ENCODE results near the gene CPT1C. TPM values are rescaled to one million over a fixed set of nuclear protein-coding genes. Genes with fewer than 3 reads are reported as not detected.

CPT1C gene
- total and polyA plus RNA-seq, 2 of the 8 experiments (the other 6 are each of a cell fraction or from before 2014, with no cell fraction given): 79.6 to 91.8 TPM

DNA sequence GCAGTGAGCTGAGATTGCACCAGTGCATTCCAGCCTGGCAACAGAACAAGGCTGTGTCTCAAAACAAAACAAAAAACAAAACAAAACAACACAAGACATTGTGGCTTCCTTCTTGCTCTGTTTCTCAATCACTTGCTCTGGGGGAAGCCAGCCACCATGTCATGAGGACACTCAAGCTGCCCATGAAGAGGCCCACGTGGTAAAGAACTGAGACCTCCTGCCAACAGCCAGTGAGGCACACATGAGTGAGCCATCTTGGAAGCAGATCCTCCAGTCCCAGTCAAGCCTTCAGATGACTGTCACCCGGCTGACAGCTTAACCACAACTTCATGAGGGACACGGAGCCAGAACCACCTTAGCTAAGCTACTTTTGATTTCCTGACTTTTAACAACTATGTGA is 25.2 kb downstream of the CPT1C start:
- Histone ChIP-seq H3K79me2 (ENCODE audit: control insufficient read depth in 1 of 2, insufficient read depth in 2 of 2, low read length in 2 of 2) (no peaks in the 10 kb centered on the region), H2BK120ac (replicated peaks; ENCODE audit: low read depth, low read length) (no peak overlapping the region), H2BK12ac (ENCODE audit: low read depth, low read length) (no peak overlapping the region), H4K5ac (ENCODE audit: insufficient read length, low read depth, low read length) (no peak overlapping the region), H2AK5ac (ENCODE audit: low read depth, low read length) (no peak overlapping the region), H2BK5ac (ENCODE audit: low read depth, low read length) (no peak overlapping the region), H4K20me1 (replicated peaks in 1 of 2; ENCODE audit: control insufficient read depth in 1 of 2, insufficient read depth in 2 of 2, low read length in 2 of 2) (no peaks in the 10 kb centered on the region), H3K9me3 (ENCODE audit: insufficient read depth in 2 of 2, low read depth in 1 of 2, low read length in 1 of 2) (peaks cover 0 to 2% of the 10 kb centered on the region in 2 experiments; a peak in 1 of 4 replicates), H3K36me3 (ENCODE audit: control insufficient read depth in 2 of 4, insufficient read depth in 4 of 4, low read length in 3 of 4) (peaks cover 0 to 13% (median 6%) of the 10 kb centered on the region in 4 experiments; a peak in 6 of 8 replicates), H3K27ac (ENCODE audit: low read depth, low read length) (no peak overlapping the region), H3K4me1 (replicated peaks in 1 of 4; ENCODE audit: control insufficient read depth in 3 of 4, insufficient read depth in 4 of 4, low read length in 3 of 4) (no peaks in the 10 kb centered on the region; a peak in 1 of 7 replicates), H3K4me2 (ENCODE audit: insufficient read depth in 1 of 2, low read depth in 2 of 2, low read length in 2 of 2) (no peak overlapping the region), H4K8ac (ENCODE audit: extremely low read depth, insufficient read depth, low read length) (no peak overlapping the region), H2AFZ (ENCODE audit: low read length) (no peak overlapping the region), H4K91ac (replicated peaks; ENCODE audit: insufficient read length, low read length) (no peak overlapping the region), H3K56ac (replicated peaks; ENCODE audit: insufficient read length, low read depth, low read length) (no peak overlapping the region), H3K23me2 (ENCODE audit: low read depth, low read length) (peaks cover 2% of the 10 kb centered on the region; the same call in 1 of the 2 replicates), H3K9ac (replicated peaks in 1 of 4; ENCODE audit: extremely low read depth in 1 of 4, low read depth in 3 of 4, low read length in 3 of 4) (no peak overlapping the region), H3K4me3 (ENCODE audit: extremely low read depth in 1 of 4, insufficient read depth in 2 of 4, low read depth in 3 of 4, low read length in 4 of 4) (no peak overlapping the region), H2BK15ac (ENCODE audit: low read length) (no peak overlapping the region), H3K27me3 (replicated peaks in 1 of 4; ENCODE audit: control insufficient read depth in 3 of 4, extremely low read depth in 1 of 4, insufficient read depth in 3 of 4, low read length in 3 of 4) (no peaks in the 10 kb centered on the region), H3K23ac (ENCODE audit: insufficient read length) (no peak overlapping the region), H2BK20ac (ENCODE audit: low read length) (no peak overlapping the region), H3K79me1 (ENCODE audit: low read depth, low read length) (no peaks in the 10 kb centered on the region), H3K4ac (replicated peaks; ENCODE audit: insufficient read length, low read depth, low read length) (no peak overlapping the region), H3K14ac (ENCODE audit: insufficient read length) (no peak overlapping the region), H3K18ac (ENCODE audit: extremely low read depth, low read length) (no peak overlapping the region)
- no peak for FAIRE-seq
- CTCF ChIA-PET (ENCODE audit: partially characterized antibody): interaction anchor here (0.6 to 3.1 kb wide), 8 partner anchors 10 to 147 kb away, joined by 3 to 21 read pairs (median 10); partner anchors contain the start of gene AP2A1
- WGBS, 2 experiments (ENCODE audit: extremely low coverage in 1 of 2, insufficient coverage in 1 of 2, insufficient read length in 1 of 2, insufficient replicate concordance in 2 of 2, low coverage in 1 of 2, low lambda C conversion rate in 2 of 2, missing lambda C conversion rate in 1 of 2): 80% methylated on average over 3 of the region's 3 CpGs; no CpG with 5 or more reads in 1 of the 2 experiments
- POLR2A ChIA-PET (ENCODE audit: partially characterized antibody): interaction anchor here (0.9 to 7.7 kb wide), 6 partner anchors 12 to 134 kb away, joined by 4 to 51 read pairs (median 7); partner anchors contain the start of genes ADM5, CPT1C and PTOV1
- DNase-seq (ENCODE audit: low read depth in 1 of 2, low spot score in 2 of 2): no peak
- TF ChIP-seq SUZ12 (IDR thresholded peaks at IDR 0.05; ENCODE audit: low read length) (no peak), CBX8 (IDR thresholded peaks at IDR 0.05; ENCODE audit: borderline replicate concordance, low read depth, low read length) (no peak), SAP30 (IDR thresholded peaks at IDR 0.05; ENCODE audit: insufficient read depth, insufficient replicate concordance, low read length) (no peak), SIRT6 (IDR thresholded peaks at IDR 0.05; ENCODE audit: low read length) (no peak), TBP (IDR thresholded peaks at IDR 0.05; ENCODE audit: low read depth, low read length) (no peak), GTF2F1 (IDR thresholded peaks at IDR 0.05; ENCODE audit: borderline replicate concordance, low read depth, low read length) (no peak), KDM5A (IDR thresholded peaks at IDR 0.05; ENCODE audit: low read length) (no peak), SP2 (IDR thresholded peaks at IDR 0.05; ENCODE audit: low read length) (no peak), RFX5 (IDR thresholded peaks at IDR 0.05; ENCODE audit: borderline replicate concordance, low read depth, low read length) (no peak), YY1 (IDR thresholded peaks at IDR 0.05; ENCODE audit: low read depth, low read length) (no peak), CBX5 (IDR thresholded peaks at IDR 0.05; ENCODE audit: low read depth, low read length) (no peak), FOSL1 (IDR thresholded peaks at IDR 0.05; ENCODE audit: insufficient read depth, low read depth, low read length) (no peak), POLR2AphosphoS5 (IDR thresholded peaks at IDR 0.05; ENCODE audit: low read depth, low read length) (no peak)
- TF ChIP-seq, protein P1, sequence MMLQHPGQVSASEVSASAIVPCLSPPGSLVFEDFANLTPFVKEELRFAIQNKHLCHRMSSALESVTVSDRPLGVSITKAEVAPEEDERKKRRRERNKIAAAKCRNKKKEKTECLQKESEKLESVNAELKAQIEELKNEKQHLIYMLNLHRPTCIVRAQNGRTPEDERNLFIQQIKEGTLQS (IDR thresholded peaks at IDR 0.05; ENCODE audit: insufficient read depth, low read depth, low read length): no peak

Measured in H1 (cell line).